Parathyroid adenoma (tissue), 2 donors: Measurements from ENCODE around the gene TTC4.

ENCODE experiments used
- H2AFZ ChIP-seq: fragments of 300-600 bp; sonication (generic); one replicate; pipeline ENCODE4 v1.7.0; 2017; ENCODE audit warnings: antibody characterized with exemption, mild to moderate bottlenecking
- H3K27ac ChIP-seq: fragments of 300-600 bp; sonication (generic); one replicate; pipeline ENCODE4 v1.7.0; 2017
- H3K27me3 ChIP-seq: fragments of 300-600 bp; sonication (generic); one replicate; pipeline ENCODE4 v1.7.0; 2017; ENCODE audit warnings: low read length; ENCODE audit not compliant: control insufficient read depth, insufficient read depth
- H3K36me3 ChIP-seq: fragments of 300-600 bp; sonication (generic); one replicate; pipeline ENCODE4 v1.7.0; 2017; ENCODE audit warnings: low read length; ENCODE audit not compliant: control insufficient read depth, insufficient read depth
- H3K4me1 ChIP-seq: fragments of 300-600 bp; sonication (generic); one replicate; pipeline ENCODE4 v1.7.0; 2017; ENCODE audit warnings: control low read depth
- H3K4me2 ChIP-seq: fragments of 300-600 bp; sonication (generic); one replicate; pipeline ENCODE4 v1.7.0; 2017; ENCODE audit warnings: low read length
- H3K4me3 ChIP-seq: fragments of 300-600 bp; sonication (generic); one replicate; pipeline ENCODE4 v1.7.0; 2017; ENCODE audit warnings: low read depth, low read length
- H3K79me2 ChIP-seq: fragments of 300-600 bp; sonication (generic); one replicate; pipeline ENCODE4 v1.7.0; 2017; ENCODE audit warnings: control low read depth
- H3K9ac ChIP-seq: fragments of 300-600 bp; sonication (generic); one replicate; pipeline ENCODE4 v1.7.0; 2017; ENCODE audit warnings: mild to moderate bottlenecking
- H3K9me3 ChIP-seq: fragments of 300-600 bp; sonication (generic); one replicate; pipeline ENCODE4 v1.7.0; 2017; ENCODE audit warnings: low read length; ENCODE audit not compliant: control insufficient read depth
- CTCF ChIP-seq: fragments of 300-600 bp; sonication (generic); IDR thresholded peaks from one replicate; pipeline ENCODE4 v1.7.0; 2017; ENCODE audit warnings: antibody characterized with exemption, mild to moderate bottlenecking
- donor health status: primary hyperparathyroidism.

Gene TTC4

GRCh38 chr1:54777431-54777830, 61.8 kb downstream of the TTC4 start:
- H3K4me3 ChIP-seq: no peak overlapping the region
- peaks cover 6% of the 10 kb centered on the region for H3K4me1 ChIP-seq
- TF ChIP-seq CTCF: no peak
- H3K27me3 ChIP-seq: no peaks in the 10 kb centered on the region
- H3K4me2 ChIP-seq: no peak overlapping the region
- no peaks in the 10 kb centered on the region for H3K36me3 ChIP-seq
- no peak overlapping the region for H3K27ac ChIP-seq
- no peak overlapping the region for H3K9ac ChIP-seq
- H3K9me3 ChIP-seq: no peaks in the 10 kb centered on the region
- no peaks in the 10 kb centered on the region for H3K79me2 ChIP-seq
- H2AFZ ChIP-seq: no peak overlapping the region

DNA sequence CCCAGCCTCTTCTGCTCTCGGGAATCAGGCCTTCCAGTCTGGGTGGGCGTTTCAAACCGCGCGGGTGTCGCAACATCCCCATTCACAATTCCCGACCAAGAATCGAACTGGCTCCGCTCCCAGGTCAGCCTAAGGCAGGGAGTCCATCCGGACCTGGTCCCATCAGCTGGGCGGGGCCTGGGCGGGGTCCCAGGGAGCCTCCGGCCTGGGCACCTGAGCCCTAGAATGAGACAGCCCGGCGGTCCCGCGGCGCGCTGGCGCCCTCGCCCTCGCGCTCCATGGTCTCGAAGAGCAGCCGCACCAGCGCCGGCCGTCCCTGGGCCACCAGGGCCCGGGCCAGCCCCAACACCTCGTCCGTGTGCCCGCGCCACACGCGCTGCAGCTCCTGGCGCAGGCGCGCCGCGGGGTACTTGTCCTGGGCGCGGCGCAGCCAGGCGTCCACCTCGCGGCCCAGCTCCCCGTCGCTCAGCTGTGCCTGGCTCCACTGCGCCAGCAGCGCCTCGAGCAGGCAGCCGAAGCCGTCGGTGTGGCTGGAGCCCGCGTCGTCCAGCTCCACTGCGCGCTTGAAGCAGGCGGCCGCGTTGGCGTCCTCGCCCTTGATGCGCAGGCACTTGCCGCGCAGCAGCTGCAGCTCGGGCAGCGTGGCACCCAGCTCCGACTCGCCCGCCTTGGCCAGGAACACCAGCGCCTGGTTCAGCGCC, 65.5 kb downstream of the TTC4 start:
- H3K9ac ChIP-seq: no peak overlapping the region
- H3K4me1 ChIP-seq: peaks cover 6% of the 10 kb centered on the region
- H3K4me3 ChIP-seq: no peak overlapping the region
- H3K27me3 ChIP-seq: no peaks in the 10 kb centered on the region
- no peaks in the 10 kb centered on the region for H3K36me3 ChIP-seq
- no peak overlapping the region for H3K4me2 ChIP-seq
- H3K27ac ChIP-seq: no peak overlapping the region
- no peak overlapping the region for H2AFZ ChIP-seq
- no peaks in the 10 kb centered on the region for H3K9me3 ChIP-seq
- no peaks in the 10 kb centered on the region for H3K79me2 ChIP-seq
- TF ChIP-seq CTCF: no peak

DNA sequence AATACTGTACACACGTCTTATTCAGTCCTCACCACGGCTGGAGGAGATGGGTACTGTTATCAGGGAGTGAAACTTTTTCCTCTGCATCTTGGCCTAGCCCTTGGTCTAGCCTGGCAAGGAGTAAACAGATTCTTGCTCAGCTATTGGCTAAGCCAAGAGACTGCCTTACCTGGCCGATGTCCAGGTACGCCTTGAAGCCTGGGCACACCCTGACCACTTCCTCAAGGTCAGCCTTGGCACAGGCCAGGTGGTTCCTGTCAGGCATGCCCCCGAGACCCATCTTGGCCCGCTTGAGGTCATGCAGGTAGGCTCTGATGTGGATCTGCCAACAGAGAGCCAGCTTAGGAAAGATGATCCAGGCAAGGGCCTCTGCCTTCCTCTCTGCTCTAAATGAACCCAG, 66.5 kb downstream of the TTC4 start:
- no peaks in the 10 kb centered on the region for H3K27me3 ChIP-seq
- TF ChIP-seq CTCF: no peak
- peak overlapping the region; percentile 28 for H2AFZ ChIP-seq
- no peak overlapping the region for H3K4me3 ChIP-seq
- H3K27ac ChIP-seq: peak overlapping the region; percentile 83
- no peak overlapping the region for H3K9ac ChIP-seq
- H3K36me3 ChIP-seq: no peaks in the 10 kb centered on the region
- no peak overlapping the region for H3K4me2 ChIP-seq
- H3K79me2 ChIP-seq: no peaks in the 10 kb centered on the region
- H3K9me3 ChIP-seq: no peaks in the 10 kb centered on the region
- H3K4me1 ChIP-seq: peaks cover 6% of the 10 kb centered on the region

DNA sequence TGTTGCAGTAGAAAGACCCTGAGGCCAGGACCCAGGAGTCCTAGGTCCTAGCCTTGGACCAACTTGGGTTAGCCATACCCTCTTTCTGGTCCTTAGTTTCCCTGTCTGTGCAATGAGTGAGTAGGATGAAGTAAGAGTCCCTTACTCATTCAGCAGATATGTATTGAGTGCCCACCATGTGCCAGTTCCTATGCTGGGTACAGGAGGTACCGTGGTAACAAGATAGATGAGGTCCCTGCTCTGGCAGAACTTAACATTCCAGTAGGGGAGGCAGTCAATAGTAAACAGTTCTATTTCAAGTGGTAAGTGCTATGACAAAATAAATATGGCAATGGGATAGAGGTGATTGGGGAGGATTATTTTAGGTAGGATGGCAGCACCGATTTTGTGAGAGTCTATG, 66.9 kb downstream of the TTC4 start:
- Histone ChIP-seq H3K9me3 (no peaks in the 10 kb centered on the region), H3K27me3 (no peaks in the 10 kb centered on the region), H3K79me2 (no peaks in the 10 kb centered on the region), H3K9ac (no peak overlapping the region), H3K36me3 (no peaks in the 10 kb centered on the region), H3K4me2 (no peak overlapping the region), H3K27ac (peak overlapping the region; percentile 83), H3K4me3 (no peak overlapping the region), H2AFZ (no peak overlapping the region), H3K4me1 (peaks cover 6% of the 10 kb centered on the region)
- no peak for TF ChIP-seq CTCF

DNA sequence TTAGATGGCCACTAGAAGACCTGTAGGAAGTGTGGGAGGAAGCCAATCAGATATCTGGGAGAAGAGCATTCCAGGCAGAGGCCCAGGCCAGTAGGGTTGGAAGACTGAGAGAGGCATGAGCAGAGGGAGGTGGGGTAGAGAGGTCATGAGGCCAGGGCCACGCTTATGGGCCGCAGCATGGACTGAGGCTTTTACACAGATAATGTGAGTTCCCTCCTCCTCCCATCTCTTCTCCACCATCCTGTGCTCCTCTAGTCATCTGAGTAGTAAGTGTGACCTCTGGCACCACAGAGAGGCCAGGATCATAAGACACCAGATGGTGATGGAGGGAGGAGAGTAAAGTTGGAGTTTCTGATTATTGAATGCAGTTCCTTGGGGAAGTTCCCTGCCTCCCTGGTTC, 68.4 kb downstream of the TTC4 start:
- no peaks in the 10 kb centered on the region for H3K36me3 ChIP-seq
- no peak for TF ChIP-seq CTCF

More for the DNA sequence above, 68.4 kb downstream of the TTC4 start:
- H3K9ac ChIP-seq: no peak overlapping the region
- H3K79me2 ChIP-seq: peaks cover under 1% of the 10 kb centered on the region
- no peak overlapping the region for H3K27ac ChIP-seq
- H3K4me3 ChIP-seq: no peak overlapping the region
- no peaks in the 10 kb centered on the region for H3K9me3 ChIP-seq
- H2AFZ ChIP-seq: no peak overlapping the region
- no peak overlapping the region for H3K4me2 ChIP-seq
- peaks cover 6% of the 10 kb centered on the region for H3K4me1 ChIP-seq
- no peaks in the 10 kb centered on the region for H3K27me3 ChIP-seq
